GM21447 (cell line): ENCODE data around the gene MRPS7.

Experiments used
- ATAC-seq: cut with Tn5 transposase; IDR thresholded peaks from one replicate; pipeline ENCODE4 v1.9.1; 2021; ENCODE audit not compliant: unreplicated experiment

The MRPS7 gene

DNA sequence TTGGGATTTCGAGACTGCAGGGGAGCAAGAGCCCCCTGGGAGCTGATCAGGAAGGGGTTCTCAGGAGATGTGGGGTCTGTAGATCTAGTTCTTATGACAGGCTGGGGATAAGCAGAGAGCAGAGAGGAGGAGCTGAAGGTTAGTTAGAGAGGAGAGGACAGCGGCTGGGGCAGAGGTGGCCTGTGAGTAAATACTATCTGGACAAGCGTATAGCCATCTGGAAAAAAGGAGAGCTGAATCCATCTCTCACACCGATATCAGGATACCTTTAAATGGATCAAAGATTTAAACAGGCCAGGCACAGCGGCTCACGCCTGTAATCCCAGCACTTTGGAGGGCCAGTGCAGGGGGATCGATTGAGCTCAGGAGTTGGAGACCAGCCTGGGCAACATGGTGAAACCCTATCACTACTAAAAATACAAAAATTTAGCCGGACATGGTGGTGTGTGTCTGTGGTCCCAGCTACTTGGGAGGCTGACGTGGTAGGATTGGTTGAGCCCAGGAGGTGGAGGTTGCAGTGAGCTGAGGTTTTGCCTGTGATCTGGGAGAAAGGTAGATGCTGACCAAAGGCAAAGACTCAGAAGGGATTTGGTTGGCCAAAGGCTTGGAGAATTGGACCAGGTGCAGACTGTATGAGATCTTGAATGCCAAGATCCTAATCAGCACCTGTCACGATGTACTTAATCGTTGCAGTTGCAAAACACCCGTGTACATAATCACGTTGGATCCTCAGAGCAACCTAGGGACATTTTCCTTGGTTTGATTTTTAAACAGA is 46.5 kb downstream of the MRPS7 start:
- no peak for ATAC-seq

DNA sequence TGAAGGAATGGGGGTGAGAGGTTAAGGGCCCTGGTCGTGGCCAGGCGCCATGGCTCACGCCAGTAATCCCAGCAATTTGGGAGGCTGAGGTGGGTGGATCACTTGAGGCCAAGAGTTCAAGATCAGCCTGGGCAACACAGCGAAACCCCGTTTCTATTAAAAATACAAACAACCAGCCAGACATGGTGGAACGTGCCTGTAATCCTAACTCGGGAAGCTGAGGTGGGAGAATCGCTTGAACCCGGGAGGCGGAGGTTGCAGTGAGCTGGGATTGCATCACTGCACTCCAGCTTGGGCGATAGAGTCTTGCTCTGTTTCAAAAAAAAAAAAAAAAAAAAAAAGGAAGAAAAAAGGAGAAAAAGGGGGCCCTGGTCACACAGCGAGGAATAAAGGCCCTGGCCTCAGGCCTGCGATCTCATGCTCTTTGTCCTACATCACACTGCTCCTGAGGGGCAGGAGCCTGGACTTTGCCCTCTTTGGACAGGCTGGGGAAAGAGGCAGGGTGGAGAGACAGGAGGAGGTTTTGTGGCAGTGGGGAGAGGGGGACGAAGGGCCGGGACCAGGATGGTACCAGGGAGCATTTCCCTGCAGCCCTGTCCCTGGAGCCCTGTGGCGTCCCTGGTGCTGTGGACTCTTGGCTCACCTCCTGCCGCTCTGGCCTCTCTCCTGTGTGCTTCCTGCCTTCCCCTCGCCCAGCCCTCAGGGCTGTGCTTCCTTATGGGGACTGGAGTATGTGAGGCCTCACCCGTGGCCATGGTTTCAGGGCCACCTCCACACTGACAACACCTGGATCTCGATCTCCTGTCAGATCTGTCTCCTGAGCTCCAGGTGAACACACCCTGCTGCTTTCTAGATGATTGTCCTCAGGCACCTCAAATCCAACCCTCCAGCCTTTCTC is 47.3 kb downstream of the MRPS7 start:
- ATAC-seq: no peak

DNA sequence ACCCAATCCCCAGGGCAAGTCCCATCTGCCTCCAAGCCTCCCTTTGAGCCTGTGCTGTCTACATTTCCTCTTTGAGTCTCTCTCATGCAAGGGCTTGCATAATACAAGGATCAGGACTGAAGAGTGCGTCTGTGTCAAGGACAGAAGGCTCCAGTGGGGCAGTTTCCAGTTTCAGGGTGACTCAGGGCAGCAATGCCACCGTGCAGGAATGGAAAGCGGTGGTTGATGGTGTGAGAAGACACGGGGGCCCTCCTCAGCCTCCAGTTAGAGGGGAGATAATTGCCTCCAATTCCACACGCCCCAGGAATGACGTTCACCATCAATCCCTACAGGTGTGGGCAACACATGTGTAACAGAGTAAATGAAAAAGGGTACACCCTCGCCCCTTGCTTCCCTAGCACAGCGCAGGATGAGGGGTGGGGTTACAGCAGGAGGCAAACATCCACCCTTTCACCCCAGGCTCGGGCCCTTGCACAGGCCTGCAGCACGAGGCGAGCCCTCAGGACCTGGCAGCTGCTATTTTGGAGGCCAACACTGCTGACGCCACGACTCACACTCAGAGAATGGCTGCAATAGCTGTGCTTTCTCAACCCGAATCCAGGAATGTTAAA is 52.4 kb downstream of the MRPS7 start:
- peak; percentile 47 for ATAC-seq

DNA sequence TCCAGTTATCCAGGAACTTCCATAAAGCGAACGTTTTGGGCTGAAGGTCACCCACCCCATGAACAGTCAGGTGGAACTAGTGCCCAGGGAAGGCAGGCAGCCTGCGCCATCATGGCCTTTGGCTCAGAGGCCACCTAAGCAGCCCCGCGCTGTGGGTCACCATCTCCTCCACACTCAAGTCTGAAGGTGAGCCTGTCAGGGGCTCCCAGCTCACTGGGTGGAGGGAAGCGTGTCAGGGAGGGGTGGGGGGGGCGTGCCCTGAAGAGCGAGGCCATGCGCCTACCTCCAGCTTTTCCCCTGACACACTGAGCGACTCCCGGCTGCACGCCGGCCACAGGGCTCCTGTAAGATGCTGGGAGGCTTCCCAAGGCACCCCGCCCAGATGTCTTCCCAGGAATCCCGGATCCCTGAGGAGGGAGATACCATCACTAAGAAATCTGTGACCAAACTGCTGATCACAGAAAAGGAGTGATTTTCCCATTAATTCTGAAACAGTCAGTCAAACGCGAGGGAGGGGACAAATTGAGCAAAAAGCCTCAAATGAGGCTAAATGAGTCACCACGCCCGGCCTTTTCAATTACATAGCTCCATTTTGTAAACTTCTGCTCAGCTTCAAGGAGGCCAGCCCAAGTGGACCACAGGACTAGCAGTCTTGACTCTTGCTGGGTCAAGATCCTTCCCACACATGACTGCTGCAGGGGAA is 54.0 kb downstream of the MRPS7 start:
- ATAC-seq: no peak
